Muscle layer of duodenum (tissue), 2 donors: ENCODE results near the gene NAGA.

Source experiments
- H3K27ac ChIP-seq: one replicate; pipeline ENCODE4 v1.7.0; 2013; ENCODE audit warnings: mild to moderate bottlenecking, low read length
- H3K27me3 ChIP-seq: one replicate; pipeline ENCODE4 v1.7.0; 2013; ENCODE audit warnings: low read depth, mild to moderate bottlenecking, control low read depth, low read length
- H3K36me3 ChIP-seq, 2 donors: one replicate each; pipeline ENCODE4 v1.7.0; 2013; ENCODE audit warnings: low read length in 2 of 2, control low read depth in 1 of 2, mild to moderate bottlenecking in 1 of 2; ENCODE audit not compliant: insufficient read depth in 2 of 2, control insufficient read depth in 1 of 2
- H3K4me1 ChIP-seq, 2 donors: one replicate each; pipeline ENCODE4 v1.7.0; 2013; ENCODE audit warnings: low read length in 2 of 2, mild to moderate bottlenecking in 2 of 2, control low read depth in 1 of 2, moderate library complexity in 1 of 2; ENCODE audit not compliant: insufficient read depth in 2 of 2, control insufficient read depth in 1 of 2
- H3K4me3 ChIP-seq, 2 donors: one replicate each; pipeline ENCODE4 v1.7.0; 2013; ENCODE audit warnings: low read length in 2 of 2, low read depth in 1 of 2, mild to moderate bottlenecking in 1 of 2
- H3K9me3 ChIP-seq, 2 donors: one replicate each; pipeline ENCODE4 v1.7.0; 2013; ENCODE audit warnings: low read length in 2 of 2, control low read depth in 1 of 2, mild to moderate bottlenecking in 1 of 2; ENCODE audit not compliant: control insufficient read depth in 1 of 2
- donor health status: healthy.

NAGA gene

GRCh38 chr22:42086051-42086450 lies 15.4 kb upstream of the NAGA start:
- Histone ChIP-seq H3K4me3 (no peak overlapping the region), H3K4me1 (peaks cover 0 to 18% of the 10 kb centered on the region in 2 donors), H3K27me3 (no peaks in the 10 kb centered on the region), H3K36me3 (peaks cover 24 to 51% of the 10 kb centered on the region in 2 donors), H3K27ac (no peak overlapping the region), H3K9me3 (no peaks in the 10 kb centered on the region)

- Histone ChIP-seq H3K4me3 (no peak overlapping the region), H3K27ac (no peak overlapping the region), H3K27me3 (no peaks in the 10 kb centered on the region), H3K36me3 (peaks cover 24 to 48% of the 10 kb centered on the region in 2 donors), H3K4me1 (peaks cover 0 to 23% of the 10 kb centered on the region in 2 donors), H3K9me3 (no peaks in the 10 kb centered on the region)
Measured at GRCh38 chr22:42084874-42085273, 14.3 kb upstream of the NAGA start.

GRCh38 chr22:42083119-42083518 lies 12.5 kb upstream of the NAGA start:
- H3K36me3 ChIP-seq = peaks cover 24 to 52% of the 10 kb centered on the region in 2 donors
- H3K27me3 ChIP-seq = no peaks in the 10 kb centered on the region
- H3K4me3 ChIP-seq = no peak overlapping the region
- no peak overlapping the region for H3K27ac ChIP-seq
- H3K4me1 ChIP-seq = peaks cover 11 to 20% of the 10 kb centered on the region in 2 donors
- no peaks in the 10 kb centered on the region for H3K9me3 ChIP-seq

- Histone ChIP-seq H3K27ac (peak overlapping the region; percentile 99), H3K4me1 (peaks cover 12 to 33% of the 10 kb centered on the region in 2 donors), H3K9me3 (no peaks in the 10 kb centered on the region), H3K27me3 (no peaks in the 10 kb centered on the region), H3K4me3 (peak overlapping the region; percentile 78 to 94), H3K36me3 (peaks cover 6 to 51% of the 10 kb centered on the region in 2 donors)
Measured at GRCh38 chr22:42080287-42080686, 9.7 kb upstream of the NAGA start.

- Histone ChIP-seq H3K4me1 (peaks cover 12 to 33% of the 10 kb centered on the region in 2 donors), H3K36me3 (peaks cover 5 to 44% of the 10 kb centered on the region in 2 donors), H3K27me3 (no peaks in the 10 kb centered on the region)
Measured at GRCh38 chr22:42079319-42080251, 9.0 kb upstream of the NAGA start, which contains the start of gene SMDT1. TSS of gene SMDT1 (plus strand) at chr22:42079700. CDS start at chr22:42079769, 69 bp downstream.

GRCh38 chr22:42078469-42079318 lies 8.1 kb upstream of the NAGA start:
- no peaks in the 10 kb centered on the region for H3K27me3 ChIP-seq
- no peaks in the 10 kb centered on the region for H3K9me3 ChIP-seq
- peaks cover 12 to 33% of the 10 kb centered on the region in 2 donors for H3K4me1 ChIP-seq
- peaks cover 5 to 38% of the 10 kb centered on the region in 2 donors for H3K36me3 ChIP-seq
- H3K27ac ChIP-seq = peak overlapping the region; percentile 99
- H3K4me3 ChIP-seq = peak overlapping the region; percentile 60 to 78

More at GRCh38 chr22:42079319-42080251, 9.0 kb upstream of the NAGA start, which contains the start of gene SMDT1:
- Histone ChIP-seq H3K4me3 (peak within 1 kb of the TSS; percentile 78 to 94), H3K27ac (peak within 1 kb of the TSS; percentile 99), H3K9me3 (no peaks in the 10 kb centered on the region)

GRCh38 chr22:42077486-42078125 lies 7.0 kb upstream of the NAGA start:
- Histone ChIP-seq H3K4me3 (no peak overlapping the region), H3K4me1 (peaks cover 12 to 33% of the 10 kb centered on the region in 2 donors), H3K9me3 (no peaks in the 10 kb centered on the region), H3K36me3 (peaks cover 3 to 30% of the 10 kb centered on the region in 2 donors), H3K27ac (peak overlapping the region; percentile 99), H3K27me3 (no peaks in the 10 kb centered on the region)

GRCh38 chr22:42076764-42077485 lies 6.3 kb upstream of the NAGA start:
- Histone ChIP-seq H3K27me3 (no peaks in the 10 kb centered on the region), H3K4me3 (no peak overlapping the region), H3K9me3 (no peaks in the 10 kb centered on the region), H3K4me1 (peaks cover 12 to 33% of the 10 kb centered on the region in 2 donors), H3K36me3 (peaks cover 0 to 23% of the 10 kb centered on the region in 2 donors), H3K27ac (no peak overlapping the region)

- Histone ChIP-seq H3K9me3 (no peaks in the 10 kb centered on the region), H3K4me1 (peaks cover 13 to 33% of the 10 kb centered on the region in 2 donors)
Measured at GRCh38 chr22:42074846-42075676, 4.4 kb upstream of the NAGA start.

More at GRCh38 chr22:42074846-42075676, 4.4 kb upstream of the NAGA start:
- Histone ChIP-seq H3K27me3 (no peaks in the 10 kb centered on the region), H3K4me3 (peak overlapping the region; percentile 48 to 71), H3K27ac (peak overlapping the region; percentile 74), H3K36me3 (peaks cover 0 to 22% of the 10 kb centered on the region in 2 donors)
